PC-3 (cell line): ENCODE results near the gene TAL1. TPM values are rescaled to one million over a fixed set of nuclear protein-coding genes. Genes with fewer than 3 reads are reported as not detected.

Experiments
- ATAC-seq: fragments of 200-7000 bp; cut with Tn5 transposase; 2 replicates; pipeline ENCODE4 v1.9.1; 2020; ENCODE audit warnings: mild to moderate bottlenecking, moderate library complexity
- BruUV-seq: library from RNA; stranded (reverse); fragments of 400-500 nt; replicated peaks from 2 replicates; lab custom pipeline; 2021; lab: Mats Ljungman, UMichigan
- CTCF ChIA-PET: fragments of 300-600 bp; sonication (Branson Sonifier 250); formaldehyde crosslinking; loops from one replicate; lab custom pipeline; 2022; ENCODE audit warnings: antibody characterized with exemption; lab: Charles Lee
- POLR2A ChIA-PET: fragments of 300-600 bp; sonication (Branson Sonifier 250); formaldehyde crosslinking; loops from one replicate; lab custom pipeline; 2022; ENCODE audit warnings: antibody characterized with exemption; ENCODE audit not compliant: unreplicated experiment; lab: Charles Lee
- DNase-seq: peaks from one replicate; pipeline ENCODE4 v3.0.0-alpha.2; 2015
- H2AFZ ChIP-seq: fragments of 300-600 bp; sonication (generic); 2 replicates; pipeline ENCODE4 v1.6.0; 2016; ENCODE audit warnings: antibody characterized with exemption, low read length
- H3F3A ChIP-seq: fragments of 300-600 bp; sonication (generic); one replicate; pipeline ENCODE4 v1.6.0; 2017; ENCODE audit warnings: antibody characterized with exemption, low read length, control low read depth, mild to moderate bottlenecking; ENCODE audit not compliant: unreplicated experiment
- H3K27ac ChIP-seq: fragments of 300-600 bp; sonication (generic); 2 replicates; pipeline ENCODE4 v1.5.1; 2016; ENCODE audit warnings: mild to moderate bottlenecking, low read length
- H3K27me3 ChIP-seq: fragments of 300-600 bp; sonication (generic); 2 replicates; pipeline ENCODE4 v1.6.1; 2016; ENCODE audit warnings: low read length, mixed read lengths
- H3K36me3 ChIP-seq: fragments of 300-600 bp; sonication (generic); 2 replicates; pipeline ENCODE4 v1.6.1; 2016; ENCODE audit warnings: low read depth, mixed run types, low read length, mixed read lengths
- H3K4me1 ChIP-seq: fragments of 300-600 bp; sonication (generic); 2 replicates; pipeline ENCODE4 v1.5.1; 2016; ENCODE audit warnings: low read length; ENCODE audit not compliant: insufficient read depth
- H3K4me2 ChIP-seq: fragments of 300-600 bp; sonication (generic); 2 replicates; pipeline ENCODE4 v1.6.0; 2016; ENCODE audit warnings: low read length
- H3K4me3 ChIP-seq: fragments of 300-600 bp; sonication (generic); 2 replicates; pipeline ENCODE4 v1.5.1; 2016; ENCODE audit warnings: mild to moderate bottlenecking, low read length, mixed read lengths
- H3K79me2 ChIP-seq: fragments of 300-600 bp; sonication (generic); 2 replicates; pipeline ENCODE4 v1.6.1; 2017; ENCODE audit warnings: low read length, mixed read lengths
- H3K9ac ChIP-seq: fragments of 300-600 bp; sonication (generic); 2 replicates; pipeline ENCODE4 v1.6.0; 2016; ENCODE audit warnings: mild to moderate bottlenecking, low read length
- H3K9me2 ChIP-seq: fragments of 300-600 bp; sonication (generic); replicated peaks from 2 replicates; pipeline ENCODE4 v1.6.1; 2016; ENCODE audit warnings: mixed run types, low read length, mixed read lengths
- H3K9me3 ChIP-seq: fragments of 300-600 bp; sonication (generic); 2 replicates; pipeline ENCODE4 v1.6.1; 2016; ENCODE audit warnings: low read length, mixed read lengths
- H4K20me1 ChIP-seq: fragments of 300-600 bp; sonication (generic); 2 replicates; pipeline ENCODE4 v1.6.1; 2016; ENCODE audit warnings: low read length, mixed read lengths
- EZH2 ChIP-seq: fragments of 300-600 bp; sonication (generic); IDR thresholded peaks from one replicate; pipeline ENCODE4 v1.6.1; 2017; ENCODE audit warnings: antibody characterized with exemption, mild to moderate bottlenecking, low read length; ENCODE audit not compliant: unreplicated experiment
- EZH2phosphoT487 ChIP-seq: fragments of 300-600 bp; sonication (generic); IDR thresholded peaks from 2 replicates; pipeline ENCODE4 v1.6.1; 2018; ENCODE audit warnings: mild to moderate bottlenecking, antibody characterized with exemption, low read length, borderline replicate concordance
- intact Hi-C: fragments of 100-400 bp; cut with micrococcal nuclease; formaldehyde crosslinking; loops from 2 replicates; pipeline ENCODE4 v1.9.0; 2023
- total RNA-seq: library from RNA; depleted of rRNA; stranded (reverse); fragments of >200 nt; gene quantifications from 2 replicates; pipeline ENCODE4 v1.2.3, GENCODE V29; 2014
- TF ChIP-seq, protein P1 (sequence below): fragments of 300-600 bp; sonication (generic); conservative IDR thresholded peaks from 2 replicates; pipeline ENCODE4 v1.5.1; 2017; ENCODE audit warnings: antibody characterized with exemption, low read depth, mild to moderate bottlenecking, low read length

Gene TAL1
- total RNA-seq, 1 experiment from 2014 or later = not detected

DNA sequence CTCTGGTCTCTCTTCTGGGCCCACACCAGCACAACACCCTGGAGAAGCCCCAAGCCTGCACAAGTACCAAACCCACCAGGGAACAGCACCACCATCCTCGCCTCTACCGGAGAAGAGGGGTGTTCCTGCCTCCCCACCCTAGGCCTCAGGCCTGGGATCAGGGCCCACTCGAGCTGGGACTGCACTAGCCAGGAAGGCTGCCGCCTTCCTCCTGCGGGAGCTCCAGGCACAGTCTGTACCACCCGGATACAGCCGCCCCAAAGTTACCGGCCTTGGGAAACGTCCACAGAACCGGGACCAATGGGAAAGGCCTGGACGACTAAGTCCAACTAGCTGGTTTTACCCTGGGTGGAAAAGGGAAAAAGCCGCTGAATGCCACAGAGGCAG, 3.4 kb downstream of the TAL1 start:
- BruUV-seq = no TSS peak
- H3K4me2 ChIP-seq = no peak overlapping the region

DNA sequence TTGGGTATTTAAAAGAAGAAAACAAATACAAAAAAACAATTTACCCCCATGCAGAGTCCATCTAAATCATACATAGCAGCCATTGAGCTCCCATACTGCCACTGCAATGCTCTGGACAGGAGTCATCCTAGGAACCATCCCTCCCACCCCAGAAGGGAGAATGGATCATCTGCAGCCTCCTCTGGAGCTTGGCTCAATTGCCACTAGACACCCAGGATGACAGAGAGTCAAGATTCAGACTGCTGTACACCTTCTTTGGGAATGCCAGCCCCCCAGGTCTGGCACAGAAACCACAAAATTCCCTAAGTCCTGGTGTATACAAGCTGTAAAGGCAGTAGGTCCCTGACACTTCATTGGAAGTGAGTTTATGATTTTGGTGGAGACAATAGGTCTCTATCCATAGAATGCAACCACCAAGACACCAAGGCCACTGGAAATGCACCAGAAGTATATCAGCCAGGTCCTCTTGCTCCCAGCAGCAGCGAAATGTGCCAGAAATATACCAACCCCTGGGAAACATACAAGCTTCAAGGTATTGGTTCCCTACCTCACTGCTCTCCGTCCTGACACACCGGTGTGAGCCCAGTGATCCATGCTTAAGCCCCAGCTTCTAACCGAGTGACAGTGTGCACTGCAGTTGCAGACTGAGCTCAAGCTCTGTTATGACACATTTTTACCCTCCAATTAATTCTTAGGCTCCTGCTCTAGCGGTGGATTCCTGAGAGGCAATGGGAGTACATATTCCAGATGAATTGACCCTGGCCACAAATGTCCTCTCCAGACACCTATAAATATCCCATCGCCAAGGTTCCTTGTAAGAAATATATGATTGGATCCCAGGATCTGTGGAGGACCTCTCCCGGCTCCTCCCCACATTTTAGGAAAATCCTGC, 4.4 kb downstream of the TAL1 start:
- BruUV-seq = no TSS peak
- intact Hi-C loops = no loop called here
- ATAC-seq (no peak), DNase-seq (no peak)
- Histone ChIP-seq H3K27ac (no peak overlapping the region), H3K9me2 (no peaks in the 10 kb centered on the region), H3K36me3 (no peaks in the 10 kb centered on the region), H3K4me1 (no peaks in the 10 kb centered on the region), H3K9me3 (no peaks in the 10 kb centered on the region), H3K79me2 (no peaks in the 10 kb centered on the region), H3F3A (no peaks in the 10 kb centered on the region), H3K4me2 (no peak overlapping the region), H4K20me1 (no peaks in the 10 kb centered on the region), H2AFZ (0 out of 2 replicates have a peak overlapping the region, but pooled peaks have one; percentile 26), H3K4me3 (no peak overlapping the region), H3K9ac (no peak overlapping the region), H3K27me3 (peaks cover 73% of the 10 kb centered on the region)
- TF ChIP-seq, protein P1, sequence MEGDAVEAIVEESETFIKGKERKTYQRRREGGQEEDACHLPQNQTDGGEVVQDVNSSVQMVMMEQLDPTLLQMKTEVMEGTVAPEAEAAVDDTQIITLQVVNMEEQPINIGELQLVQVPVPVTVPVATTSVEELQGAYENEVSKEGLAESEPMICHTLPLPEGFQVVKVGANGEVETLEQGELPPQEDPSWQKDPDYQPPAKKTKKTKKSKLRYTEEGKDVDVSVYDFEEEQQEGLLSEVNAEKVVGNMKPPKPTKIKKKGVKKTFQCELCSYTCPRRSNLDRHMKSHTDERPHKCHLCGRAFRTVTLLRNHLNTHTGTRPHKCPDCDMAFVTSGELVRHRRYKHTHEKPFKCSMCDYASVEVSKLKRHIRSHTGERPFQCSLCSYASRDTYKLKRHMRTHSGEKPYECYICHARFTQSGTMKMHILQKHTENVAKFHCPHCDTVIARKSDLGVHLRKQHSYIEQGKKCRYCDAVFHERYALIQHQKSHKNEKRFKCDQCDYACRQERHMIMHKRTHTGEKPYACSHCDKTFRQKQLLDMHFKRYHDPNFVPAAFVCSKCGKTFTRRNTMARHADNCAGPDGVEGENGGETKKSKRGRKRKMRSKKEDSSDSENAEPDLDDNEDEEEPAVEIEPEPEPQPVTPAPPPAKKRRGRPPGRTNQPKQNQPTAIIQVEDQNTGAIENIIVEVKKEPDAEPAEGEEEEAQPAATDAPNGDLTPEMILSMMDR = no peak
- TF ChIP-seq EZH2phosphoT487 (no peak), EZH2 (no peak)
- POLR2A ChIA-PET = no interaction called here
- CTCF ChIA-PET = no interaction called here

More for the DNA sequence above, 3.4 kb downstream of the TAL1 start:
- no peak for DNase-seq
- Histone ChIP-seq H3F3A (no peaks in the 10 kb centered on the region), H3K27me3 (peaks cover 64% of the 10 kb centered on the region), H3K9me3 (no peaks in the 10 kb centered on the region), H3K9me2 (no peaks in the 10 kb centered on the region), H3K4me3 (no peak overlapping the region), H3K36me3 (no peaks in the 10 kb centered on the region), H4K20me1 (no peaks in the 10 kb centered on the region), H3K9ac (no peak overlapping the region), H2AFZ (no peak overlapping the region), H3K79me2 (no peaks in the 10 kb centered on the region), H3K27ac (no peak overlapping the region), H3K4me1 (no peaks in the 10 kb centered on the region)
- no peak for ATAC-seq
- no peak for TF ChIP-seq EZH2phosphoT487
- TF ChIP-seq, protein P1 = no peak
- TF ChIP-seq EZH2 = no peak
- POLR2A ChIA-PET = no interaction called here
- CTCF ChIA-PET = no interaction called here
- intact Hi-C loops = no loop called here

DNA sequence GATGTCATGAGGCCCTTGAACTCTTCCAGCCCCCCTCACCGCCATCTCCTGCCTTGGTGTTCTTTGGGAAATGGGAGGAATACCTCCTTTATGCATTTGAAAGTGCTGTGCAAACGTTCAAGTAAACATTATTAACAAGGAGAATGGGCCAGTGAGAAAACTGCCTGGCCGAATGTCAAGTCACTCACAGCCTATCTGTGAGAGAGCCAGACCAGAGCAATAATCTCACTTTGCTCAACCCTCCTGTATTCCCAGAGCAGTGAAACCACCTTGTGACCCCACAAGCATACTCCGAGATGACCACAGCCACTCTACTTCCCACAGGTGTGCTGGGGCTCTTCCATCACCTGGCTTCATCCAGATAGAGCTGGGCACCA, 5.2 kb downstream of the TAL1 start:
- no TSS peak for BruUV-seq
- H3K9me3 ChIP-seq = no peaks in the 10 kb centered on the region
- no peaks in the 10 kb centered on the region for H3F3A ChIP-seq
- ChIA-PET CTCF (no interaction called here), POLR2A (no interaction called here)
- H3K36me3 ChIP-seq = no peaks in the 10 kb centered on the region
- H3K4me1 ChIP-seq = no peaks in the 10 kb centered on the region
- H3K9ac ChIP-seq = no peak overlapping the region
- no peak for TF ChIP-seq EZH2
- intact Hi-C loops = no loop called here
- no peaks in the 10 kb centered on the region for H3K79me2 ChIP-seq
- H3K9me2 ChIP-seq = no peaks in the 10 kb centered on the region
- H3K4me3 ChIP-seq = no peak overlapping the region
- no peak overlapping the region for H2AFZ ChIP-seq
- no peak overlapping the region for H3K27ac ChIP-seq
- ATAC-seq (no peak), DNase-seq (no peak)
- no peaks in the 10 kb centered on the region for H4K20me1 ChIP-seq
- peaks cover 80% of the 10 kb centered on the region for H3K27me3 ChIP-seq
- no peak overlapping the region for H3K4me2 ChIP-seq
